Trophoblast cell (in vitro differentiated cells and primary cell): ENCODE measurements around the gene GPR135.

ENCODE experiments used
- DNase-seq, 2 donors: peaks; one replicate each; pipeline ENCODE4 v3.0.0-alpha.2; 2016
- H2AFZ ChIP-seq: 2 replicates; pipeline ENCODE4 v1.6.1; 2013; ENCODE audit warnings: low read length, moderate library complexity, mild to moderate bottlenecking; ENCODE audit not compliant: insufficient read depth, poor library complexity
- H2AK5ac ChIP-seq: 2 replicates; pipeline ENCODE4 v1.6.1; 2013; ENCODE audit warnings: mild to moderate bottlenecking, low read length
- H2BK120ac ChIP-seq: 2 replicates; pipeline ENCODE4 v1.6.1; 2013; ENCODE audit warnings: low read length, mild to moderate bottlenecking, moderate library complexity; ENCODE audit not compliant: insufficient read depth, poor library complexity
- H2BK12ac ChIP-seq: 2 replicates; pipeline ENCODE4 v1.6.1; 2013; ENCODE audit warnings: mild to moderate bottlenecking, low read length, moderate library complexity
- H2BK5ac ChIP-seq: 2 replicates; pipeline ENCODE4 v1.6.1; 2013; ENCODE audit warnings: low read length, low read depth, moderate library complexity, mild to moderate bottlenecking; ENCODE audit not compliant: poor library complexity
- H3K14ac ChIP-seq: 2 replicates; pipeline ENCODE4 v1.6.1; 2013; ENCODE audit warnings: mild to moderate bottlenecking, low read length
- H3K18ac ChIP-seq: 2 replicates; pipeline ENCODE4 v1.6.1; 2013; ENCODE audit warnings: mild to moderate bottlenecking, low read length
- H3K23ac ChIP-seq: 2 replicates; pipeline ENCODE4 v1.6.1; 2013; ENCODE audit warnings: low read length
- H3K27ac ChIP-seq: 2 replicates; pipeline ENCODE4 v1.5.1; 2013; ENCODE audit warnings: low read depth, mild to moderate bottlenecking, inconsistent platforms, low read length, moderate library complexity
- H3K27me3 ChIP-seq: 2 replicates; pipeline ENCODE4 v1.6.1; 2013; ENCODE audit warnings: inconsistent platforms, mild to moderate bottlenecking, low read length, moderate library complexity; ENCODE audit not compliant: insufficient read depth
- H3K36me3 ChIP-seq, 2 experiments: 1 replicate in 1 of 2; 2 replicates in 1 of 2; pipeline ENCODE4 v1.6.1; 2013; ENCODE audit warnings: low read length in 2 of 2, mild to moderate bottlenecking in 2 of 2, moderate library complexity in 1 of 2; ENCODE audit not compliant: insufficient read depth in 2 of 2, control insufficient read depth in 1 of 2
- H3K4ac ChIP-seq: 2 replicates; pipeline ENCODE4 v1.6.1; 2013; ENCODE audit warnings: low read depth, mild to moderate bottlenecking, low read length, moderate library complexity
- H3K4me1 ChIP-seq, 2 experiments: 1 replicate in 1 of 2; 2 replicates in 1 of 2; pipeline ENCODE4 v1.6.1; 2013; ENCODE audit warnings: low read length in 2 of 2, mild to moderate bottlenecking in 2 of 2, moderate library complexity in 1 of 2; ENCODE audit not compliant: insufficient read depth in 2 of 2, control insufficient read depth in 1 of 2
- H3K4me2 ChIP-seq: 2 replicates; pipeline ENCODE4 v1.6.1; 2013; ENCODE audit warnings: inconsistent platforms, mild to moderate bottlenecking, low read length, moderate library complexity
- H3K4me3 ChIP-seq: 2 replicates; pipeline ENCODE4 v1.5.1; 2013; ENCODE audit warnings: mild to moderate bottlenecking, low read depth, low read length, inconsistent platforms
- H3K79me1 ChIP-seq: one replicate; pipeline ENCODE4 v1.6.1; 2013; ENCODE audit warnings: low read length
- H3K79me2 ChIP-seq: 2 replicates; pipeline ENCODE4 v1.6.1; 2013; ENCODE audit warnings: low read length, mild to moderate bottlenecking; ENCODE audit not compliant: control insufficient read depth, insufficient read depth, poor library complexity
- H3K9ac ChIP-seq: 2 replicates; pipeline ENCODE4 v1.6.1; 2013; ENCODE audit warnings: mild to moderate bottlenecking, low read length
- H3K9me3 ChIP-seq: 2 replicates; pipeline ENCODE4 v1.6.1; 2013; ENCODE audit warnings: low read depth, mild to moderate bottlenecking, control low read depth, inconsistent platforms, low read length; ENCODE audit not compliant: insufficient read depth
- H4K12ac ChIP-seq: 2 replicates; pipeline ENCODE4 v1.6.1; 2013; ENCODE audit warnings: low read depth, mild to moderate bottlenecking, low read length, moderate library complexity
- H4K8ac ChIP-seq: 2 replicates; pipeline ENCODE4 v1.6.1; 2013; ENCODE audit warnings: low read depth, mild to moderate bottlenecking, low read length, moderate library complexity
- H4K91ac ChIP-seq: one replicate; pipeline ENCODE4 v1.6.1; 2013; ENCODE audit warnings: low read depth, mild to moderate bottlenecking, low read length, moderate library complexity
- WGBS: extraction: QIAGEN DNeasy Blood & Tissue Kit; methylation state at CpG from one replicate; pipeline ENCODE4 v1.1.7; 2013; ENCODE audit warnings: missing lambda C conversion rate; ENCODE audit not compliant: insufficient read length, insufficient coverage; ENCODE audit errors: extremely low coverage; 5-methylcytosine and 5-hydroxymethylcytosine counted together

Gene GPR135

GRCh38 chr14:59474172-59474571, 9.0 kb upstream of the GPR135 start:
- H3K14ac ChIP-seq, result no peak overlapping the region
- H3K79me2 ChIP-seq, result no peaks in the 10 kb centered on the region
- peaks cover 0 to 1% of the 10 kb centered on the region in 2 experiments for H3K4me1 ChIP-seq
- H3K27me3 ChIP-seq, result no peaks in the 10 kb centered on the region
- no peak for DNase-seq
- peaks cover 0 to 15% of the 10 kb centered on the region in 2 experiments for H3K36me3 ChIP-seq
- WGBS, result no CpG with 5 or more reads among the region's 1 CpG
- no peak overlapping the region for H3K9ac ChIP-seq
- H2BK5ac ChIP-seq, result no peak overlapping the region
- no peak overlapping the region for H3K23ac ChIP-seq
- no peak overlapping the region for H4K12ac ChIP-seq
- H3K27ac ChIP-seq, result no peak overlapping the region
- no peak overlapping the region for H3K4me2 ChIP-seq
- H3K9me3 ChIP-seq, result no peaks in the 10 kb centered on the region
- no peak overlapping the region for H4K91ac ChIP-seq
- H3K79me1 ChIP-seq, result no peaks in the 10 kb centered on the region
- no peak overlapping the region for H2BK120ac ChIP-seq
- no peak overlapping the region for H2AK5ac ChIP-seq
- no peak overlapping the region for H2BK12ac ChIP-seq
- no peak overlapping the region for H3K4ac ChIP-seq
- H4K8ac ChIP-seq, result no peak overlapping the region
- no peak overlapping the region for H2AFZ ChIP-seq
- H3K18ac ChIP-seq, result no peak overlapping the region
- no peak overlapping the region for H3K4me3 ChIP-seq

- H2AK5ac ChIP-seq, result no peak overlapping the region
- no peak overlapping the region for H3K27ac ChIP-seq
- no peak overlapping the region for H4K91ac ChIP-seq
- H3K4me1 ChIP-seq, result peaks cover 7% of the 10 kb centered on the region in 2 experiments
- H3K9ac ChIP-seq, result no peak overlapping the region
- no peak overlapping the region for H4K8ac ChIP-seq
- H3K79me2 ChIP-seq, result no peaks in the 10 kb centered on the region
- H2BK5ac ChIP-seq, result no peak overlapping the region
- H3K23ac ChIP-seq, result no peak overlapping the region
- no peaks in the 10 kb centered on the region for H3K79me1 ChIP-seq
- H2BK12ac ChIP-seq, result no peak overlapping the region
- H3K4me2 ChIP-seq, result peak overlapping the region; percentile 89
- H2BK120ac ChIP-seq, result no peak overlapping the region
- no peak overlapping the region for H4K12ac ChIP-seq
- H3K4ac ChIP-seq, result no peak overlapping the region
- H3K4me3 ChIP-seq, result peak overlapping the region; percentile 72
- no peaks in the 10 kb centered on the region for H3K9me3 ChIP-seq
- WGBS, result no CpG with 5 or more reads among the region's 105 CpGs
- peak; percentile 61 to 73 for DNase-seq
- H2AFZ ChIP-seq, result peak overlapping the region; percentile 14
- no peak overlapping the region for H3K14ac ChIP-seq
- H3K36me3 ChIP-seq, result no peaks in the 10 kb centered on the region
- H3K18ac ChIP-seq, result no peak overlapping the region
- H3K27me3 ChIP-seq, result peaks cover 14% of the 10 kb centered on the region
Measured at GRCh38 chr14:59464486-59465315, 479 bp downstream of the GPR135 start.

GRCh38 chr14:59463787-59464485, 1.2 kb downstream of the GPR135 start:
- H2AFZ ChIP-seq, result no peak overlapping the region
- no peak for DNase-seq
- peak overlapping the region; percentile 72 for H3K4me3 ChIP-seq
- peak overlapping the region; percentile 89 for H3K4me2 ChIP-seq
- no peaks in the 10 kb centered on the region for H3K9me3 ChIP-seq
- no peak overlapping the region for H2BK120ac ChIP-seq
- no peak overlapping the region for H4K8ac ChIP-seq
- H3K4me1 ChIP-seq, result peaks cover 7% of the 10 kb centered on the region in 2 experiments
- no peak overlapping the region for H3K27ac ChIP-seq
- H3K79me1 ChIP-seq, result no peaks in the 10 kb centered on the region
- no peak overlapping the region for H3K9ac ChIP-seq
- H2BK5ac ChIP-seq, result no peak overlapping the region
- H3K18ac ChIP-seq, result no peak overlapping the region
- peaks cover 14% of the 10 kb centered on the region for H3K27me3 ChIP-seq
- no peak overlapping the region for H3K4ac ChIP-seq
- H3K36me3 ChIP-seq, result no peaks in the 10 kb centered on the region
- no peak overlapping the region for H4K91ac ChIP-seq
- no peak overlapping the region for H2AK5ac ChIP-seq
- no peak overlapping the region for H3K23ac ChIP-seq
- no CpG with 5 or more reads among the region's 60 CpGs for WGBS
- H3K79me2 ChIP-seq, result no peaks in the 10 kb centered on the region
- H2BK12ac ChIP-seq, result no peak overlapping the region
- no peak overlapping the region for H4K12ac ChIP-seq
- H3K14ac ChIP-seq, result no peak overlapping the region

GRCh38 chr14:59461891-59462290, 3.3 kb downstream of the GPR135 start:
- H3K18ac ChIP-seq, result no peak overlapping the region
- WGBS, result no CpG with 5 or more reads among the region's 1 CpG

More at GRCh38 chr14:59461891-59462290, 3.3 kb downstream of the GPR135 start:
- Histone ChIP-seq H3K27me3 (peaks cover 14% of the 10 kb centered on the region), H2BK120ac (no peak overlapping the region), H3K79me1 (no peaks in the 10 kb centered on the region), H4K8ac (no peak overlapping the region), H3K4me2 (no peak overlapping the region), H2BK12ac (no peak overlapping the region), H3K36me3 (no peaks in the 10 kb centered on the region), H2AFZ (no peak overlapping the region), H3K23ac (no peak overlapping the region), H3K4me1 (peaks cover 7% of the 10 kb centered on the region in 2 experiments), H2BK5ac (no peak overlapping the region), H2AK5ac (no peak overlapping the region), H3K9ac (no peak overlapping the region), H3K14ac (no peak overlapping the region), H3K79me2 (no peaks in the 10 kb centered on the region), H3K27ac (no peak overlapping the region), H4K12ac (no peak overlapping the region), H3K4me3 (no peak overlapping the region), H3K4ac (no peak overlapping the region), H4K91ac (no peak overlapping the region), H3K9me3 (no peaks in the 10 kb centered on the region)
- DNase-seq, result no peak
